H1 (cell line): ENCODE data around the gene SPOCK3. TPM values are rescaled to one million over a fixed set of nuclear protein-coding genes. Genes with fewer than 3 reads are reported as not detected.

ENCODE experiments used
- CTCF ChIA-PET: fragments of 300-600 bp; sonication (Branson Sonifier 250); formaldehyde crosslinking; loops from one replicate; lab custom pipeline; 2021; ENCODE audit not compliant: partially characterized antibody; lab: Charles Lee
- POLR2A ChIA-PET: fragments of 300-600 bp; sonication (Branson Sonifier 250); formaldehyde crosslinking; loops from one replicate; lab custom pipeline; 2021; ENCODE audit warnings: inconsistent platforms; ENCODE audit not compliant: partially characterized antibody; lab: Charles Lee
- DNase-seq, 2 experiments: peaks; one replicate each; pipeline versions ENCODE4 v3.0.0 to v3.0.0-alpha.2; 2010 to 2022; ENCODE audit warnings: low spot score in 2 of 2, low read depth in 1 of 2, mixed read lengths in 1 of 2
- FAIRE-seq: peaks from 2 replicates; lab custom pipeline; 2011; peaks lifted over from hg19 to GRCh38; lab: Jason Lieb, UNC
- H2AFZ ChIP-seq: 2 replicates; pipeline ENCODE4 v1.8.1; 2012; ENCODE audit warnings: low read length, inconsistent platforms
- H2AK5ac ChIP-seq: 2 replicates; pipeline ENCODE4 v1.6.1; 2013; ENCODE audit warnings: low read depth, low read length
- H2BK120ac ChIP-seq: replicated peaks from 2 replicates; pipeline ENCODE3; 2013; ENCODE audit warnings: low read depth, low read length, inconsistent platforms
- H2BK12ac ChIP-seq: 2 replicates; pipeline ENCODE4 v1.6.1; 2013; ENCODE audit warnings: low read depth, low read length
- H2BK15ac ChIP-seq: 2 replicates; pipeline ENCODE4 v1.6.1; 2013; ENCODE audit warnings: low read length
- H2BK20ac ChIP-seq: 2 replicates; pipeline ENCODE4 v1.6.1; 2013; ENCODE audit warnings: low read length
- H2BK5ac ChIP-seq: 2 replicates; pipeline ENCODE4 v1.6.1; 2013; ENCODE audit warnings: low read depth, low read length
- H3K14ac ChIP-seq: 2 replicates; pipeline ENCODE4 v1.6.1; 2013; ENCODE audit warnings: inconsistent platforms; ENCODE audit not compliant: insufficient read length
- H3K18ac ChIP-seq: 2 replicates; pipeline ENCODE4 v1.6.1; 2013; ENCODE audit warnings: low read length; ENCODE audit errors: extremely low read depth
- H3K23ac ChIP-seq: 2 replicates; pipeline ENCODE4 v1.6.1; 2013; ENCODE audit warnings: inconsistent platforms; ENCODE audit not compliant: insufficient read length
- H3K23me2 ChIP-seq: 2 replicates; pipeline ENCODE4 v1.6.1; 2013; ENCODE audit warnings: low read depth, low read length
- H3K27ac ChIP-seq: 2 replicates; pipeline ENCODE4 v1.6.1; 2011; ENCODE audit warnings: low read depth, low read length, inconsistent platforms
- H3K27me3 ChIP-seq, 4 experiments: replicated peaks in 1 of 4; 1 replicate in 1 of 4; 2 replicates in 3 of 4; pipeline versions ENCODE4 v1.6.1 to v1.8.1; 2011 to 2013; ENCODE audit warnings: low read length in 3 of 4, mild to moderate bottlenecking in 3 of 4, inconsistent platforms in 2 of 4, mixed read lengths in 2 of 4, moderate library complexity in 1 of 4; ENCODE audit not compliant: control insufficient read depth in 3 of 4, insufficient read depth in 3 of 4; ENCODE audit errors: extremely low read depth in 1 of 4
- H3K36me3 ChIP-seq, 4 experiments: 2 replicates each; pipeline versions ENCODE4 v1.6.1 to v1.8.1; 2011 to 2013; ENCODE audit warnings: mild to moderate bottlenecking in 4 of 4, low read length in 3 of 4, moderate library complexity in 2 of 4, control low read depth in 1 of 4, inconsistent platforms in 1 of 4; ENCODE audit not compliant: insufficient read depth in 4 of 4, control insufficient read depth in 2 of 4
- H3K4ac ChIP-seq: replicated peaks from 2 replicates; pipeline ENCODE3; 2013; ENCODE audit warnings: low read length, low read depth, mixed read lengths, inconsistent platforms; ENCODE audit not compliant: insufficient read length
- H3K4me1 ChIP-seq, 4 experiments: replicated peaks in 1 of 4; 1 replicate in 1 of 4; 2 replicates in 3 of 4; pipeline versions ENCODE4 v1.6.1 to v1.8.1; 2011 to 2013; ENCODE audit warnings: low read length in 3 of 4, inconsistent platforms in 2 of 4, mixed read lengths in 1 of 4; ENCODE audit not compliant: insufficient read depth in 4 of 4, control insufficient read depth in 3 of 4
- H3K4me2 ChIP-seq, 2 experiments: 2 replicates each; pipeline versions ENCODE4 v1.6.1 to v1.8.1; 2011 to 2013; ENCODE audit warnings: low read depth in 2 of 2, low read length in 2 of 2, control low read depth in 1 of 2, inconsistent platforms in 1 of 2, mild to moderate bottlenecking in 1 of 2; ENCODE audit not compliant: insufficient read depth in 1 of 2
- H3K4me3 ChIP-seq, 4 experiments: fragments of 200-600, 300-600 bp in 1 of 4; sonication (generic), shearing (Covaris generic), sonication (Bioruptor Twin) in 1 of 4; 2 replicates each; pipeline versions ENCODE4 v1.5.1 to v1.8.1; 2011 to 2016; ENCODE audit warnings: low read length in 4 of 4, low read depth in 3 of 4, control low read depth in 2 of 4, inconsistent platforms in 2 of 4, mild to moderate bottlenecking in 2 of 4, mixed read lengths in 1 of 4, moderate library complexity in 1 of 4; ENCODE audit not compliant: insufficient read depth in 2 of 4; ENCODE audit errors: extremely low read depth in 1 of 4
- H3K56ac ChIP-seq: replicated peaks from 2 replicates; pipeline ENCODE3; 2013; ENCODE audit warnings: low read depth, mild to moderate bottlenecking, mixed read lengths, low read length, inconsistent platforms; ENCODE audit not compliant: insufficient read length
- H3K79me1 ChIP-seq: 2 replicates; pipeline ENCODE4 v1.6.1; 2013; ENCODE audit warnings: low read depth, low read length, control low read depth
- H3K79me2 ChIP-seq, 2 experiments: 2 replicates each; pipeline versions ENCODE4 v1.6.1 to v1.8.1; 2012 to 2013; ENCODE audit warnings: low read length in 2 of 2, mild to moderate bottlenecking in 2 of 2, inconsistent platforms in 1 of 2; ENCODE audit not compliant: insufficient read depth in 2 of 2, control insufficient read depth in 1 of 2
- H3K9ac ChIP-seq, 4 experiments: replicated peaks in 1 of 4; 1 replicate in 1 of 4; 2 replicates in 3 of 4; pipeline versions ENCODE4 v1.6.1 to v1.8.1; 2011 to 2013; ENCODE audit warnings: low read depth in 3 of 4, low read length in 3 of 4, control low read depth in 2 of 4, mild to moderate bottlenecking in 2 of 4, moderate library complexity in 2 of 4, inconsistent platforms in 1 of 4; ENCODE audit errors: extremely low read depth in 1 of 4
- H3K9me3 ChIP-seq, 2 experiments: 2 replicates each; pipeline versions ENCODE4 v1.6.1 to v1.8.1; 2012 to 2013; ENCODE audit warnings: mild to moderate bottlenecking in 2 of 2, moderate library complexity in 2 of 2, control low read depth in 1 of 2, inconsistent platforms in 1 of 2, low read depth in 1 of 2, low read length in 1 of 2, mixed read lengths in 1 of 2; ENCODE audit not compliant: insufficient read depth in 2 of 2
- H4K20me1 ChIP-seq, 2 experiments: replicated peaks in 1 of 2; 2 replicates each; pipeline versions ENCODE3 to v1.8.1; 2011 to 2013; ENCODE audit warnings: inconsistent platforms in 2 of 2, low read length in 2 of 2, mild to moderate bottlenecking in 1 of 2; ENCODE audit not compliant: insufficient read depth in 2 of 2, control insufficient read depth in 1 of 2
- H4K5ac ChIP-seq: 2 replicates; pipeline ENCODE4 v1.6.1; 2013; ENCODE audit warnings: low read length, low read depth, mixed read lengths, inconsistent platforms; ENCODE audit not compliant: insufficient read length
- H4K8ac ChIP-seq: 2 replicates; pipeline ENCODE4 v1.8.0; 2013; ENCODE audit warnings: mild to moderate bottlenecking, moderate library complexity, low read length, inconsistent platforms; ENCODE audit not compliant: insufficient read depth; ENCODE audit errors: extremely low read depth
- H4K91ac ChIP-seq: replicated peaks from 2 replicates; pipeline ENCODE3; 2013; ENCODE audit warnings: low read length, mixed read lengths, inconsistent platforms; ENCODE audit not compliant: insufficient read length
- CHD1 ChIP-seq: IDR thresholded peaks from 2 replicates; pipeline ENCODE4 v1.6.1; 2012; ENCODE audit warnings: low read depth, low read length, improper control_type of control experiment
- RAD21 ChIP-seq, 2 experiments: IDR thresholded peaks in 1 of 2; conservative IDR thresholded peaks in 1 of 2; 2 replicates each; pipeline ENCODE4 v1.6.1; 2011; ENCODE audit warnings: low read depth in 2 of 2, low read length in 2 of 2, improper control_type of control experiment in 1 of 2, inconsistent platforms in 1 of 2, mild to moderate bottlenecking in 1 of 2, moderate library complexity in 1 of 2
- WGBS, 2 experiments: shearing (Covaris generic) in 1 of 2; methylation state at CpG; one replicate each; pipeline versions ENCODE4 v1.1.6 to v1.1.7; 2013 to 2015; ENCODE audit warnings: low lambda C conversion rate in 2 of 2, mixed read lengths in 2 of 2, inconsistent platforms in 1 of 2, low coverage in 1 of 2, missing lambda C conversion rate in 1 of 2; ENCODE audit not compliant: insufficient replicate concordance in 2 of 2, insufficient coverage in 1 of 2, insufficient read length in 1 of 2; ENCODE audit errors: extremely low coverage in 1 of 2, missing lambda C conversion rate in 1 of 2; 5-methylcytosine and 5-hydroxymethylcytosine counted together
- polyA plus RNA-seq, 7 experiments: library from polyadenylated mRNA; depleted of rRNA in 3 of 7; stranded (reverse) in 5 of 7; unstranded in 2 of 7; fragments of >200 nt in 5 of 7; fragments of 200-250 nt in 2 of 7; gene quantifications; 1 replicate in 5 of 7; 2 replicates in 1 of 7; 4 replicates in 1 of 7; pipeline versions ENCODE4 v1.2.1 to v1.2.3, GENCODE V29; 2011 to 2013; ENCODE audit warnings: missing spikeins in 2 of 7, mixed read lengths in 2 of 7
- total RNA-seq: library from RNA; stranded (reverse); fragmentation: NEBNext Ultra II Directional; extraction: Animal tissue kit (Norgen Biotek cat#: 25700); gene quantifications from 2 replicates; pipeline ENCODE4 v1.2.1, GENCODE V29; 2021

The SPOCK3 gene
- total and polyA plus RNA-seq, 2 of the 8 experiments (the other 6 are each of a cell fraction or from before 2014, with no cell fraction given): 0.14 to 0.60 TPM

- Histone ChIP-seq H3K4me1 (no peaks in the 10 kb centered on the region), H2BK5ac (no peak overlapping the region), H3K9me3 (peaks cover 3 to 12% of the 10 kb centered on the region in 2 experiments; a peak in 1 of 4 replicates), H2BK15ac (no peak overlapping the region), H2AK5ac (no peak overlapping the region), H3K14ac (no peak overlapping the region), H3K23me2 (no peaks in the 10 kb centered on the region), H4K8ac (no peak overlapping the region), H2BK12ac (no peak overlapping the region), H2BK20ac (no peak overlapping the region), H3K79me2 (no peaks in the 10 kb centered on the region), H3K9ac (no peak overlapping the region), H3K18ac (no peak overlapping the region), H3K36me3 (no peaks in the 10 kb centered on the region), H3K4me2 (no peak overlapping the region), H4K91ac (no peak overlapping the region), H3K4ac (no peak overlapping the region), H2AFZ (no peak overlapping the region), H4K20me1 (no peaks in the 10 kb centered on the region), H3K4me3 (no peak overlapping the region), H2BK120ac (no peak overlapping the region), H3K27ac (no peak overlapping the region), H3K27me3 (no peaks in the 10 kb centered on the region), H4K5ac (no peak overlapping the region), H3K79me1 (no peaks in the 10 kb centered on the region), H3K23ac (no peak overlapping the region), H3K56ac (no peak overlapping the region)
- DNase-seq (no peak), FAIRE-seq (no peak)
- ChIA-PET CTCF (interaction anchor here (2.1 kb wide), 1 partner anchor 10 kb away, joined by 7 read pairs; no protein-coding TSS in a partner anchor), POLR2A (no interaction called here)
- TF ChIP-seq CHD1 (no peak), RAD21 (IDR thresholded peaks at IDR 0.05 in 1 of 2, conservative IDR thresholded peaks at IDR 0.05 in 1 of 2; ENCODE audit: low read depth in 2 of 2, low read length in 2 of 2) (no peak)
- WGBS, 2 experiments: 94% methylated on average over 4 of the region's 4 CpGs; no CpG with 5 or more reads in 1 of the 2 experiments
These were observed 394.6 kb downstream of the SPOCK3 start for GRCh38 chr4:166839615-166840251.
